Peyer's patch (tissue), 4 donors: ENCODE data around the gene KCNMA1.

Source experiments
- POLR2A ChIP-seq, 2 donors: fragments of 450-650 bp; IDR thresholded peaks; one replicate each; pipeline ENCODE4 v1.5.1; 2017; ENCODE audit warnings: antibody characterized with exemption in 2 of 2, mild to moderate bottlenecking in 2 of 2, moderate library complexity in 2 of 2
- TF ChIP-seq, protein P1 (sequence below), 6 experiments: fragments of 450-650 bp in 4 of 6; fragments of 200-600 bp in 2 of 6; sonication (generic) in 1 of 6; IDR thresholded peaks; one replicate each; pipeline ENCODE4 v1.5.1; 2017 to 2019; ENCODE audit warnings: antibody characterized with exemption in 6 of 6, mild to moderate bottlenecking in 3 of 6, moderate library complexity in 1 of 6

DNA sequence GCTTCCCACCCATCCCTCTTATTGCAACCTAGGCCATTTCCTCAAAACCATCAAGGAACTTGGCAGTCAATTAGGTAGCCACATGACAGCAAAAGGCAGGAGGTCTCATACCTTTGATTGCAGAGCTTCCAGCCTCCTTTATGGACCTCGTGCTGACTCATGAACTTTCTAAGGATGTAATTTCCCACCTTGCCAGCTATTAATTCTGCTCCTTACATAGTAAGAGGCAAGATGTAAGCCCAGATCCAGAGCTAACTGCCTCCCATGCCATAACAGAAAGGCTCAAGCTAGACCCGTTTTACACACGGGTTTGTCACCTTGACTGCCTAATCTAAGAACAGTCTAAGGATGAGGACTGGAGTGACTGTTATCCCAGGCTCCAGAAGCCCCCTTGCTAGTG lies 565.7 kb downstream of the KCNMA1 start:
- TF ChIP-seq, protein P1, sequence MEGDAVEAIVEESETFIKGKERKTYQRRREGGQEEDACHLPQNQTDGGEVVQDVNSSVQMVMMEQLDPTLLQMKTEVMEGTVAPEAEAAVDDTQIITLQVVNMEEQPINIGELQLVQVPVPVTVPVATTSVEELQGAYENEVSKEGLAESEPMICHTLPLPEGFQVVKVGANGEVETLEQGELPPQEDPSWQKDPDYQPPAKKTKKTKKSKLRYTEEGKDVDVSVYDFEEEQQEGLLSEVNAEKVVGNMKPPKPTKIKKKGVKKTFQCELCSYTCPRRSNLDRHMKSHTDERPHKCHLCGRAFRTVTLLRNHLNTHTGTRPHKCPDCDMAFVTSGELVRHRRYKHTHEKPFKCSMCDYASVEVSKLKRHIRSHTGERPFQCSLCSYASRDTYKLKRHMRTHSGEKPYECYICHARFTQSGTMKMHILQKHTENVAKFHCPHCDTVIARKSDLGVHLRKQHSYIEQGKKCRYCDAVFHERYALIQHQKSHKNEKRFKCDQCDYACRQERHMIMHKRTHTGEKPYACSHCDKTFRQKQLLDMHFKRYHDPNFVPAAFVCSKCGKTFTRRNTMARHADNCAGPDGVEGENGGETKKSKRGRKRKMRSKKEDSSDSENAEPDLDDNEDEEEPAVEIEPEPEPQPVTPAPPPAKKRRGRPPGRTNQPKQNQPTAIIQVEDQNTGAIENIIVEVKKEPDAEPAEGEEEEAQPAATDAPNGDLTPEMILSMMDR (IDR thresholded peaks at IDR 0.05) = no peak
- TF ChIP-seq POLR2A (IDR thresholded peaks at IDR 0.05) = no peak
